EH (cell line): ENCODE results near the gene TXNDC16.
"Not testable (repeated sequence)": the region's sequence is repeated elsewhere in the genome, so short reads cannot be mapped to it uniquely, and the experiment has no call there.

Experiments used
- DNase-seq: peaks from one replicate; pipeline ENCODE4 v3.0.0-alpha.2; 2015; ENCODE audit warnings: low read depth

Gene TXNDC16

GRCh38 chr14:52552063-52552988 lies at the start of gene TXNDC16, which contains the start of gene GPR137C:
TXNDC16 (minus strand) TSS chr14:52552505; CDS start chr14:52543557, 8,948 bp downstream.
GPR137C (plus strand) TSS chr14:52552836; CDS start chr14:52553148, 312 bp downstream.
- DNase-seq = peak; percentile 99

- DNase-seq = no peak
Measured at GRCh38 chr14:52599974-52600373, 47.7 kb upstream of the TXNDC16 start.

- DNase-seq = no peak
Measured at GRCh38 chr14:52598568-52598967, 46.3 kb upstream of the TXNDC16 start.

- no peak for DNase-seq
Measured at GRCh38 chr14:52596861-52597260, 44.6 kb upstream of the TXNDC16 start.

- no peak for DNase-seq
Measured at GRCh38 chr14:52596320-52596719, 44.0 kb upstream of the TXNDC16 start.

- no peak for DNase-seq
Measured at GRCh38 chr14:52590318-52590717, 38.0 kb upstream of the TXNDC16 start.

GRCh38 chr14:52589646-52590045 lies 37.3 kb upstream of the TXNDC16 start:
- DNase-seq = no peak

- DNase-seq = no peak
Measured at GRCh38 chr14:52583544-52583943, 31.2 kb upstream of the TXNDC16 start.

- DNase-seq = no peak
Measured at GRCh38 chr14:52575858-52576257, 23.6 kb upstream of the TXNDC16 start.

GRCh38 chr14:52568454-52568853 lies 16.1 kb upstream of the TXNDC16 start:
- DNase-seq = not testable (repeated sequence)

- DNase-seq = peak; percentile 72
Measured at GRCh38 chr14:52563120-52563519, 10.8 kb upstream of the TXNDC16 start.

- no peak for DNase-seq
Measured at GRCh38 chr14:52558688-52559087, 6.4 kb upstream of the TXNDC16 start.

GRCh38 chr14:52553671-52554575 lies 1.6 kb upstream of the TXNDC16 start:
- peak; percentile 88 for DNase-seq

- peak; percentile 19 for DNase-seq
Measured at GRCh38 chr14:52553002-52553670, 831 bp upstream of the TXNDC16 start.

- peak; percentile 28 for DNase-seq
Measured at GRCh38 chr14:52551696-52552062, 626 bp downstream of the TXNDC16 start.

GRCh38 chr14:52551205-52551604 lies 1.1 kb downstream of the TXNDC16 start:
- DNase-seq = no peak

GRCh38 chr14:52550661-52551060 lies 1.6 kb downstream of the TXNDC16 start:
- no peak for DNase-seq

GRCh38 chr14:52547526-52547925 lies 4.8 kb downstream of the TXNDC16 start:
- DNase-seq = no peak

- DNase-seq = no peak
Measured at GRCh38 chr14:52547027-52547426, 5.3 kb downstream of the TXNDC16 start.

GRCh38 chr14:52546318-52546670 lies 6.0 kb downstream of the TXNDC16 start:
- DNase-seq = no peak

GRCh38 chr14:52545584-52546317 lies 6.6 kb downstream of the TXNDC16 start:
- no peak for DNase-seq
